ENCODE results near the gene NEXN. TPM values are rescaled to one million over a fixed set of nuclear protein-coding genes. Genes with fewer than 3 reads are reported as not detected.
"Not testable (repeated sequence)": the region's sequence is repeated elsewhere in the genome, so short reads cannot be mapped to it uniquely, and the experiment has no call there.

NEXN gene
- total RNA-seq, 4 donors from 2014 or later: 9.5 to 48.4 (median 34.9) TPM

DNA sequence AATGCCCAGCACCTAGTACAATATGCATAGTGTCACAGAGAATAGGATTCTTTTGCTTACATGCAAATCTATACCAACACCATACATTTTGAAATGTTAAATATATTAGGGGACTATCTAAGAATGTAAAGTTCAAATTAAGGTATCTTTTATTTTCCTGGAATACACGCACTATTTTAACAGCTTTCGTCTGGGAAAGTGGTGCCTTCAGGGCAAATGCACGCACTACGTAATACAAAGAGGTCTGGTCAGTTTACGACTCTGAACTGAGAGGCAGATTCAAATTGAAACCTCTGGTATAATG, 89.5 kb downstream of the NEXN start:
- DNase-seq: no peak
- H3K36me3 ChIP-seq: no peaks in the 10 kb centered on the region
- peaks cover 0 to 5% of the 10 kb centered on the region in 2 donors for H3K4me1 ChIP-seq
- no peaks in the 10 kb centered on the region for H3K9me3 ChIP-seq
- intact Hi-C loops (cut with DNase I; ENCODE audit: low total_unique reads): loop anchor here (10.0 kb wide), 1 partner anchor 137 kb away; no protein-coding TSS in a partner anchor
- H3K4me3 ChIP-seq: peak overlapping the region; percentile 71 to 78
- no peaks in the 10 kb centered on the region for H3K27me3 ChIP-seq
- peak overlapping the region; percentile 97 to 100 for H3K27ac ChIP-seq
- TF ChIP-seq, protein P1, sequence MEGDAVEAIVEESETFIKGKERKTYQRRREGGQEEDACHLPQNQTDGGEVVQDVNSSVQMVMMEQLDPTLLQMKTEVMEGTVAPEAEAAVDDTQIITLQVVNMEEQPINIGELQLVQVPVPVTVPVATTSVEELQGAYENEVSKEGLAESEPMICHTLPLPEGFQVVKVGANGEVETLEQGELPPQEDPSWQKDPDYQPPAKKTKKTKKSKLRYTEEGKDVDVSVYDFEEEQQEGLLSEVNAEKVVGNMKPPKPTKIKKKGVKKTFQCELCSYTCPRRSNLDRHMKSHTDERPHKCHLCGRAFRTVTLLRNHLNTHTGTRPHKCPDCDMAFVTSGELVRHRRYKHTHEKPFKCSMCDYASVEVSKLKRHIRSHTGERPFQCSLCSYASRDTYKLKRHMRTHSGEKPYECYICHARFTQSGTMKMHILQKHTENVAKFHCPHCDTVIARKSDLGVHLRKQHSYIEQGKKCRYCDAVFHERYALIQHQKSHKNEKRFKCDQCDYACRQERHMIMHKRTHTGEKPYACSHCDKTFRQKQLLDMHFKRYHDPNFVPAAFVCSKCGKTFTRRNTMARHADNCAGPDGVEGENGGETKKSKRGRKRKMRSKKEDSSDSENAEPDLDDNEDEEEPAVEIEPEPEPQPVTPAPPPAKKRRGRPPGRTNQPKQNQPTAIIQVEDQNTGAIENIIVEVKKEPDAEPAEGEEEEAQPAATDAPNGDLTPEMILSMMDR (IDR thresholded peaks at IDR 0.05): no peak
- TF ChIP-seq POLR2A (IDR thresholded peaks at IDR 0.05): no peak

GRCh38 chr1:77978293-77978968, 90.0 kb downstream of the NEXN start:
- peak; percentile 56 to 81 for DNase-seq
- Histone ChIP-seq H3K27me3 (no peaks in the 10 kb centered on the region), H3K9me3 (no peaks in the 10 kb centered on the region), H3K4me1 (peaks cover 0 to 5% of the 10 kb centered on the region in 2 donors), H3K4me3 (peak overlapping the region; percentile 71 to 78), H3K27ac (peak overlapping the region; percentile 97 to 100), H3K36me3 (no peaks in the 10 kb centered on the region)
- TF ChIP-seq POLR2A (IDR thresholded peaks at IDR 0.05): peak; percentile 46 to 48
- TF ChIP-seq, protein P1 (IDR thresholded peaks at IDR 0.05): no peak
- intact Hi-C loops (cut with DNase I; ENCODE audit: low total_unique reads): loop anchor here (10.0 kb wide), 1 partner anchor 136 kb away; no protein-coding TSS in a partner anchor

DNA sequence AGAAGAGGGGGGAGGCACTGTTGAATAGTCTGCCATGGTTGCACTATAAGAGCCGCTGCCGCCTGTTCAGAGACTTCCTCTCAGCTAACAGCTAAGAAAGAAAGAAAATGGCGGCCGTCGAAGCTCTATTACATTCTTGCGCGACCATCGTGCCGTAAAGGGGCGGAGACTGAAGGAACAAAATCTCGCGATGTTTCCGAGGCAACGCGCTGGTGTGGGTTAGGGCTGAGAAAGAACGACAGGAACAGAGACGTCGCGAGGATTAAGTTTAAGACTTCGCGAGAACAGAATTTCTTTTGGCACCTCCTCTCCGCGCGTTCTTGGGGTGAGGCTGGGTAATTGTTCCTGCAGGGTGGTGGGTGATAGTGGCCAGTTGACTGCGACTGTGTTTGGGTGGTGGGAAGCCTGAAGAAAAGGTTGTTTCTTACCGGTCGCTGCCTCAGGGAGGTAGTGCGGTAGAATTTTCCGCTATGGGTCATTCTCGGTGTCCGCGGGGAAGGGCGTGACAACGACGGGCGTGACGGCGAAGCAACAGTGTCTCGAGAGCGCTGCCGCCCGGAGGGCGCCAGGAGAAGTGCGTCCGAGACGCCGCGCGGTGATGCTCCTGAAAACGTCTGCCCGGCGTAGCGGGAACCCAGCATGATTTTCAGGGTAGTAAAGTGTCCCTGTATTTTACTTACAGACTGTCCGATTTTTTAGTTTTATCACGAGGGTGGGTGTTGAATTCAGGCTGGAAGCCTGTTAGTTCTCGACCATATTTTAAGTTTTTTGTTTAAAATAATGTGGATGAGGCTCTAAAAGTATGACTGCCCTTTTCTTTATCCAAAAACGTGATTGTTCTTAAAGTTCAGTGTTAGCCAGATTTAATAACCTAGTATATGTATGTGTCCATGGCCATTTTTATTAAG, 90.8 kb downstream of the NEXN start, which contains the start of gene FUBP1:
TSS of gene FUBP1 (minus strand) at position 104 of the 908 bp plus-strand sequence. CDS start at position 36, 68 bp downstream.
- Histone ChIP-seq H3K27ac (peak within 1 kb of the TSS; percentile 97 to 100), H3K4me1 (peaks cover 0 to 5% of the 10 kb centered on the region in 2 donors), H3K36me3 (no peaks in the 10 kb centered on the region), H3K9me3 (no peaks in the 10 kb centered on the region), H3K4me3 (peak within 1 kb of the TSS; percentile 71 to 78), H3K27me3 (no peaks in the 10 kb centered on the region)
- TF ChIP-seq POLR2A (IDR thresholded peaks at IDR 0.05): peak; percentile 74 to 76
- TF ChIP-seq, protein P1 (IDR thresholded peaks at IDR 0.05): peak; percentile 63 to 84 (median 71)
- DNase-seq: peak; percentile 96 to 98
- intact Hi-C loops (cut with DNase I; ENCODE audit: low total_unique reads): loop anchor here (10.0 kb wide), 1 partner anchor 136 kb away; no protein-coding TSS in a partner anchor

DNA sequence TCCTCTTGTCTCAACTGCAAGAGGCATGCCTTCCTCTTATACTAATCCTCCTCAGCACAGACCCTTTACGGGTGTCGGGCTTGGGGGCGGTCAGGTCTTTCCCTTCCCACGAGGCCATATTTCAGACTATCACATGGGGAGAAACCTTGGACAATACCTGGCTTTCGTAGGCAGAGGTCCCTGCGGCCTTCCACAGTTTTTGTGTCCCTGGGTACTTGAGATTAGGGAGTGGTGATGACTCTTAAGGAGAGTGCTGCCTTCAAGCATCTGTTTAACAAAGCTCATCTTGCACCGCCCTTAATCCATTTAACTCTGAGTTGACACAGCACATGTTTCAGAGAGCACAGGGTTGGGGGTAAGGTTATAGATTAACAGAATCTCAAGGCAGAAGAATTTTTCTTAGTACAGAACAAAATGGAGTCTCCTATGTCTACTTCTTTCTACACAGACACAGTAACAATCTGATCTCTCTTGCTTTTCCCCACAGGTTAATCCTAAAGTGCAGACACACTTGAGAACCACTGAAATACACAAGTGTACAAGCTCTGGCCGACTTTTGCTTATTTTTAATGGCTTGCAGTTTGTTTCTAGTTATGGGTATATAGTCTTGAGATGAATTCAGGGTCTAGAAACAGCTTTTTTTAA, 95.0 kb downstream of the NEXN start:
- H3K4me3 ChIP-seq; H3K36me3 ChIP-seq; H3K9me3 ChIP-seq; intact Hi-C loops (cut with DNase I; ENCODE audit: low total_unique reads); H3K27ac ChIP-seq; DNase-seq; H3K27me3 ChIP-seq; H3K4me1 ChIP-seq: not testable (repeated sequence)

DNA sequence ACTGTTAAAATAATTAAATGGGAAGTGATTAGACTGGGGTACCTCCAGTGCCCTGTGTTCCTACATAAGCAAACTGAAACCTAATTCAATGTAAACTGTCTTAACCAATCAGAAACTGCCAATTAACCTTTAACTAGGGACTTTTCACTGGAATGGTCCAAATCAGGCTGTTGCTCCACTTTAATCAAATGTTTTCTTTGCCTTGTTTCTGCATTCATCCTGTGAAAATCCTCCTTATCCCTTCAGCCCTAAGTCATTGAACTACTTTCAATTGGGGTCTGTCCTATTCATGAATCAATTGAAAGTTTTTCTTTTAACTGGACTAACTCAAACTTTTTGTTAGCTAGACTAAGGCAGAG, 95.6 kb downstream of the NEXN start:
- no peaks in the 10 kb centered on the region for H3K9me3 ChIP-seq
- H3K27me3 ChIP-seq: no peaks in the 10 kb centered on the region
- TF ChIP-seq, protein P1 (IDR thresholded peaks at IDR 0.05): no peak
- TF ChIP-seq POLR2A (IDR thresholded peaks at IDR 0.05): no peak
- H3K4me3 ChIP-seq: no peak overlapping the region
- no peak overlapping the region for H3K27ac ChIP-seq
- intact Hi-C loops (cut with DNase I; ENCODE audit: low total_unique reads): no loop called here
- peaks cover 0 to 4% of the 10 kb centered on the region in 2 donors for H3K4me1 ChIP-seq
- no peaks in the 10 kb centered on the region for H3K36me3 ChIP-seq
- DNase-seq: no peak
